SH-SY5Y (cell line): ENCODE results near the gene UGT1A10.

ENCODE experiments used
- GATA2 ChIP-seq: IDR thresholded peaks from 2 replicates; pipeline ENCODE4 v1.6.1; 2011; ENCODE audit warnings: mild to moderate bottlenecking, low read depth, low read length
- GATA3 ChIP-seq: IDR thresholded peaks from 2 replicates; pipeline ENCODE4 v1.6.1; 2011; ENCODE audit warnings: low read depth, mild to moderate bottlenecking, low read length, moderate library complexity

DNA sequence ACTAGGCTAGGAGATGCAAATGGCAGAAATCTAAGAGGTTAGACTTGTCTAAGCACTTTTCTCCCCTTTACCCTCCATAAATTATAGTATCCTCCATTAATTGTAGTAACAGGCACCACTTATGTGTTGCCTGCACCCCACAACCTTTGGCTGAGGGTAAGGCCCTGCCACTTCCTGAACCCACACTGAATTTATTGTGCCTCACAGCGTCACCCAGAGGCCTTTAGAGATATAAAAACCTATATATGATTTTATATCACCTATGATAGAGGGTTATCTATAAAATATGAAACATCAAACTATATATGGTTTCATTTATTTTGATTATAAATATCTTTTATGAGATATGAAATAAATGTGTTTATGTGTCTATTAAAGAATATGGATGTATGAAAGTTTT lies 38.1 kb downstream of the UGT1A10 start:
- TF ChIP-seq GATA3 (no peak), GATA2 (no peak)
